GM18870 (cell line): ENCODE results near the gene KRT78.
"Not testable (repeated sequence)": the region's sequence is repeated elsewhere in the genome, so short reads cannot be mapped to it uniquely, and the experiment has no call there.

Experiments used
- ATAC-seq: cut with Tn5 transposase; IDR thresholded peaks from one replicate; pipeline ENCODE4 v1.9.1; 2021; ENCODE audit warnings: moderate library complexity; ENCODE audit not compliant: unreplicated experiment

Gene KRT78

DNA sequence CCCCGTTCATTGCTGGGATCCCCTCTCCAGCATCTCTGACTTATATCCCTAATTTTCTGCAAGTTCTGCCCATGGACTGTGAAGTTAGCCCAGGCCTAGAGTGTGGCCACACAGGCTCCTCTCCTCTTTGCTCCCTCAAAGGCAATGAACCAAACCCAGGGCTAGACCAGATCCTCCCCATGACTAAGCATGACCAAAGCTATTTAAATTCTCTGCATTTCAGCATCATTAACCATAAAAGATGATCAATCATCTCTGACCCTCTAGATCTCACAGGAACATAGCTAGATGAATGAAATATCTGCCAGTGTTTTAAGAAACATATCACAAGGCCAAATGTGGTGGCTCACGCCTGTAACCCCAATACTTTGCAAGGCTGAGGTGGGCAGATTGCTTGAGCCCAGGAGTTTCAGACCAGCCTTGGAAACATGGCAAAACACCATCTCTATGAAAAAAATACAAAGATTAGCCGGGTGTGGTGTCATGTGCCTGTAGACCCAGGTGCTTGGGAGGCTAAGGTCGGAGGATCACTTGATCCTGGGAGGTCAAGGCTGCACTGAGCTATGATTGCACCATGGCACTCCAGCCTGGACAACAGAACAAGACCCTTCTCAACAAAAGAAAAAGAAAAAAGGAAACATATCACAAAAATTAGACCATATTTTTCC is 50.7 kb downstream of the KRT78 start:
- ATAC-seq, result no peak

DNA sequence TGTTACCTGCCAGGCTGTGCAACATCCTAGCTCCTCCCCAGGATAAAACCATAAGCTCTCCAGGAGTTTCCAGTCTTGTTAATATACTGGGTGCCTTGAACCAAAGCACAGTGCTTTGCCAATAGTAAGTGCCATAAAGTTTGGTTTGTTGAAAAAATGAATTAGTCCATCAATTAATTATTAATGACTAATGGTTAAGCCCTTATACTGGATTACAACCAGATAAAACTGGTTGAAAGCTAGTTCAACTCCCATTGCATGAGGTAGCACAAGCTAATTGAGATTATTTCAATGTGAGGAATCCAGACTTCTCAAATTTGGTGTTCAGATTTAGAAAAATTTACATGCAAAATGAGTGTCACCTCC is 51.3 kb downstream of the KRT78 start:
- ATAC-seq, result no peak

DNA sequence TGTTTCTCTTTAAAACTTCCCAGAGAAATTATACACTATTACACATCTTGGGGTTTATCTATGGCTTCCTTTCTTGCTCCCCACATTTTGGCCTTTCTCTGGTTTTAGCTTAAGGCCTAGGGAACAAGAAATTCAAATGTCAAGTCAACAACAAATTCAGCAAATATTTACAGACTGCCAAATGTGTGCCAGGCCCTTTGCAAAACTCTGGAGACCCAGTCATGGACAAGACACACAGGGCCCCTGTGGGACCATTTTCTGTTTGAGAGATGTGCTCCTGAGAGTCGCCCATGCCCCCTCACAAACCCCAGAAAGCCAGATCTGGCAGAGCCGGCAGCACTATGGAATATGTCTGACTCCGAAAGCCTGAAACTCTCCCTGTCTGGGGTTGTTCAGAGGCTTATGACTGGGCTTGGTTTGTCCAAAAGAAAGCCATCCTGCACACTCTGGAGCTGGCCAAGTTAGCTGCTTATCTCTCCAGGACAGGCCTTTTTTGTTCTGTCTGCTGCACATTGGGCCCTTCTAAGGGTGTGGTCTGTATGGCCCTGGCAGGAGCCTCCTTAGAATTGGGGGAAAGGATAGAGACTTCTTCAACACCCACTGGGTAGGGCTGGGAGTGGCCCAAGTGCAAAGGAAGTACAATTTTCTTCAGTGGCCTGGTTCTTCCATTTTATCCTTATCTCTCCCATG is 51.8 kb downstream of the KRT78 start:
- ATAC-seq, result no peak

DNA sequence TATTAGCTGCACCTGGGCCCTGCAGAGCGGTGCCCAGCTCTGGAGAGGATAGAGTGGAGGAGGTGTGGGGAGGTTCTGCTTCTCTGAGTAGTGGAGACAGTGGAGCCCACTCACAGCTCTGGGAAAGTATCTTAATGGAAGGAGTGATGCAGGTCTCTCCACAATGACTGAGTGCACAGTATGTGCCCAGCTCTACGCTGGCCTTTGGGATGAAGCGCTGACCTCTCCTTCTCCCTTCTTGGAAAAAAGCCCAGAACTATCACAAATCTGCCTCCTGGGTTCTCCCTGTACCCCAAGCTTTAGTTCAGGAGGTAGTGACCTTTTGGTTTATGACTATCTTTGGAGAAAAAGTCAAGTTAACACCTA is 52.4 kb downstream of the KRT78 start:
- no peak for ATAC-seq

DNA sequence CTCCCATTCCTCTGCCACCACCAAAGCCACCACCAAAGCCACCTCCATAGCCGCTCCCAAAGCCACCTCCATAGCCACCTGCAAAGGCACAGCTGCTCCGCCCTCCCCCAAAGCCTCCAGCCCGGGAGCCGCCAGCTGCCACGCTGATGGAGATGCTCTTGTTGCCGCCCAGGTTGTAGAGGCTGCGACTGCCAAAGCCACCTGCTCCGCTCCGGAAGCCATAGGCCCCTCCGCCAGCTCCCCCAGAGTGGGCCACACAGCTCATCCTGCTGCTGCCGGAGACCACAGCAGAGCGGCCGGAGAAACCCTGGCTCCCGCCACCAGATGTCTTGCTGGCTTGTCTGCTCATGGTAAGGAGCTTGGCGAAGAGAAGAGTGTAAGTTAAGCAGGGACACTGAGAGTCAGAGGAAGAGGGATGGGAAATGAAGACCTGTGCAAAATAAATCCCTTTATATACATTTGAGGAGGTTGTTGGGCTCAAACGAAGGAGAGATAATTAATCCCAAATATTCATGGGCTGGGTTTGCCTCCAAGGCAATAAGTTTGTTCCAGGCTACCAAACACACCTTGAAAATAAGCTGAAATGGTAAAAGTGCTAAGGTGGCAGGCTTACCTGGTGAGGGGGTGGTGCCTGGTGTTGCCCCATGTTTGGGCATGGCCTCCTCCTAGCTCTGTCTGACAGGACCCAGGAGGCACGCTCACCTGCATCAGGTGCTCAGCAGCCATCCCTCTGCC is 52.9 kb downstream of the KRT78 start, which contains the start of gene KRT3:
Gene KRT3, minus strand, starts transcription at position 424 of the 735 bp plus-strand sequence. Its CDS starts 75 bp downstream, at position 349.
- ATAC-seq, result no peak

GRCh38 chr12:52795332-52795674 is 53.5 kb downstream of the KRT78 start:
- ATAC-seq, result not testable (repeated sequence)

- no peak for ATAC-seq
Measured at GRCh38 chr12:52794479-52795331, 54.1 kb downstream of the KRT78 start.

DNA sequence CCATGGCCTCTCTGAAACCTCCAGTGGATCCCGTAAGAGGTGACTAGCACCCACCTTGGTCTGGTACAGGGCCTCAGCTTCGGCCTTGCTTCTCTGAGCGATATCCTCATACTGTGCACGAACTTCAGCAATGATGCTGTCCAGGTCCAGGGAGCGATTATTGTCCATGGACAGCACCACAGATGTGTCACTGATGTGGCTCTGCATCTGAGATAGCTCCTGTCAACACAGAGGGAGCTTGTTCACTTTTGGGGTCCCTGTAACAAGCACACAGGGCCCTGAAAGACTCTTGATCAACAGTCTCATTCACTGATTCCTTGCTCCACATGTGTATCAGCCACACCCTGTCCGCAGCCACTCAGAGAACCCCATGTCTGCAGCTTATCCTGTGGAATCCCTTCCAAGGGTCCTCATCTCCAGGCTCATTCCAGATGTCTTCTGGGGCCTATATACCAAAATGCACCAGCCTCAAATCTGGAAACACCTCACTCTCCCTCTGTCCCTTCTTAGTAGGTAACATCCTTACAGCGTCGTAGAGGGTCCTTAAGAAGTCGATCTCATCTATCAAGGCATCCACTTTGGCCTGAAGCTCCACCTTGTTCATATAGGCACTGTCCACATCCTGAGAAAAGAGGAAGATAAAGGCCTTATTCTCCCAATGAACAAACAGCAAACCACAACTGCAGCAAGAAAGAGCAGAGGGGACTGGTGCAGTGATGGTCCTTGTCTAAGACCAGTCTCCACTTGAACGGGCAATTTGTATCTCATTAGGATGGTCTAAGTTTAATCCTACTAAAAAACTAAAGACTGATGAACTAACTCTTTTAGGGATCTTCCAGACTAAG is 56.4 kb downstream of the KRT78 start:
- ATAC-seq, result no peak

DNA sequence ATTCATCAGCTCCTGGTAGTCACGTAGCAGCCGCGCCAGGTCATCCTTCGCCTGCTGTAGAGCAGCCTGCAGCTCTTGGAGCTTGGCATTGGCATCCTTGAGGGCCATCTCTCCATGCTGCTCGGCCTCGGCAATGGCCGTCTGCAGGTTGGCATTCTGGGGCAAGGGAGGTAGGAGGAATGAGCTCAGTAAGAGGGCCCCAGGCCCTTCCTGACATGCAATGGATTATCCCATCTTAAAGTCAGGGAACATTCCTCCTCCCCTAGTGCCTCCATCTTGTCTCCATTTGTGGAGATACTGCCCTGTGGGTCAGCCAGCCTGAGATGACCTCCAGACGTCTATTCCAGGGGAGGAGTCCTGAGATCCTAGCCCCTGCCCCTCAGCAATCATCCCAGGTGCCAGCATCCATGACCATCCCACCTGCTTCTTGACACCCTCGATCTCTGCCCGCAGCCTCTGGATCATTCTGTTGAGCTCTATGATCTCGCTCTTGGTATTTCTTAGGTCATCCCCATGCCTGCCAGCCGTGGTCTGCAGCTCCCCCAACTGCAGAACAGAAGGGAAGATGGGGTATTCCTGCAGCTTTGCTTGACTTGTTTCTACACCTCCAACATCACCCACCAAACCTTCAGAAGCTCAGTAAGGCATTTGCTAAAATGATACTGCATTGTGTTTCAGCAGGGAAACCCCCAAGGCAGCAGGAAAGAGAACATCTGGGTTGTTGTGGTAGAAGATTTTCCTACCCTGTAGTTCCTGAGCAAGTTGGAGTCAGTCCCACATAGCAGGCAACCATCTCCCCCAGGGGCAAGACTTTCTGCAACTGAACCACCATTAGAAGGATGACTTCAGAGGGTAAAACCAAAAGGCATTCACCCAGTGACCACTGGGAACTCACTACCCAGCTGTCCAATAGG is 57.3 kb downstream of the KRT78 start:
- ATAC-seq, result no peak

DNA sequence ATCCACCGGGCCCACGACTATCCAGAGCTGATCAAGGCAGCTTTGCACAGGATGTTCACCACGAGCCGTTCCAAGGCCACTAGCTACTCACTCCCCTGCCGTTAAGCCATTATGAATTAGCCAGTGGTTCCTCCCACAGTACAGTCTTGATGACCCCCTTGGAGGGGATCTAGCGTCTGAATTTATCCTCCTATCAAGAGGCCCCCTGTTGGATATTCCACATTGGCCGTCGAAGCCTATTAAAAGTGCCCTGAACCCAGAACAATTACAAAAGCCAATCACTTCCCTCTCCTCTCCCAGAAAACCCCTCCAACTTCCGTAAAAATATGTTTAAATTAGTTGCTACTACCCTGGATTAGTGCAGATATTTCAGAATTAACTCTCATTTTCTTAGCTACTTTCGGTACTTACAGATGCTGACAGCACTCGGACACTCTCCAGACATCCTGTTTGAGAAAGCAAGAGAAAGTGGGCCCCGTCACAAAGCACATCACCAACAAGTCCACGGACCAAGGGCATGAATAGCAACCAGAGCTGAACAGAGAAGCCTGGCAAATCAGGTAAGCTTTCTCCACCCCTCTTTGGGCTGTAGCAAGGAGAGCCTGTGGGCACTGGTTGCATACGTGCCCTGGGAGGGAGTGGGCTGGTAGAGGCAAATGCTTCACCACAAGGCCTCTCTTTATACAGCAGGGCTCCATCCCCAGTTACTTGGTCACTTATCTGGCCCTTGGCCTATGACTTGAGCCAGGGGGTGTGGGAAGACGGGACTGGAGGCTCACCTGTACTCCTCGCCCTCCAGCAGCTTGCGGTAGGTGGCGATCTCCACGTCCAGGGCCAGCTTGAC is 58.1 kb downstream of the KRT78 start:
- ATAC-seq, result no peak

GRCh38 chr12:52789637-52790426 is 59.0 kb downstream of the KRT78 start:
- no peak for ATAC-seq

- no peak for ATAC-seq
Measured at GRCh38 chr12:52788876-52789636, 59.7 kb downstream of the KRT78 start.

- ATAC-seq, result no peak
Measured at GRCh38 chr12:52788192-52788875, 60.5 kb downstream of the KRT78 start.
